ENCODE measurements around the gene AGAP3. TPM values are rescaled to one million over a fixed set of nuclear protein-coding genes. Genes with fewer than 3 reads are reported as not detected.
A peak's percentile ranks its signal among the peaks of the same experiment; 100 is the strongest.

AGAP3 gene
- total and polyA plus RNA-seq, 2 of the 4 experiments (the other 2 are of a cell fraction): 35.3 to 93.9 TPM

GRCh38 chr7:151039850-151040548, 46.3 kb upstream of the AGAP3 start:
- ChIA-PET POLR2A (ENCODE audit: unreplicated experiment) (no interaction called here), CTCF (interaction anchor here (0.8 to 1.3 kb wide), 3 partner anchors 45 to 78 kb away, joined by 3 to 4 read pairs (median 3); no protein-coding TSS in a partner anchor)
- Histone ChIP-seq H3K56ac (ENCODE audit: extremely low read depth, insufficient read depth, low read length) (no peak overlapping the region), H3K4me2 (ENCODE audit: low read depth, low read length) (no peak overlapping the region), H2BK120ac (ENCODE audit: low read depth, low read length) (peak overlapping the region; percentile 77), H2BK20ac (ENCODE audit: low read depth, low read length) (0 out of 2 replicates have a peak overlapping the region, but pooled peaks have one; percentile 10), H3K9ac (ENCODE audit: low read depth, low read length) (no peak overlapping the region), H3K14ac (replicated peaks; ENCODE audit: low read depth, low read length) (peak overlapping the region; percentile 45; the same call in 1 of the 2 replicates), H2AK9ac (replicated peaks; ENCODE audit: low read depth, low read length, poor library complexity) (peak overlapping the region; percentile 67), H4K91ac (ENCODE audit: insufficient read depth, low read depth, low read length) (peak overlapping the region; percentile 17; the same call in 1 of the 2 replicates), H3K4me3 (ENCODE audit: insufficient read depth, low read depth, low read length) (no peak overlapping the region), H3K4ac (ENCODE audit: low read depth, low read length) (peak overlapping the region; percentile 64), H3K79me1 (ENCODE audit: low read depth in 1 of 2, low read length in 2 of 2) (peaks cover 0 to 12% of the 10 kb centered on the region in 2 experiments; a peak in 1 of 4 replicates), H3K18ac (ENCODE audit: low read depth, low read length) (no peak overlapping the region), H2BK5ac (ENCODE audit: low read depth, low read length, poor library complexity, severe bottlenecking) (peak overlapping the region; percentile 41), H3K9me1 (ENCODE audit: insufficient read depth, low read length) (peaks cover 18% of the 10 kb centered on the region), H3K4me1 (ENCODE audit: control insufficient read depth, insufficient read depth, low read length) (peaks cover 17% of the 10 kb centered on the region), H4K20me1 (ENCODE audit: insufficient read depth, low read length) (peaks cover 8% of the 10 kb centered on the region), H3K9me3 (ENCODE audit: control insufficient read depth, insufficient read depth, low read length) (no peaks in the 10 kb centered on the region), H4K8ac (ENCODE audit: low read depth in 2 of 2, low read length in 2 of 2) (peak overlapping the region in 1 of 2 experiments; percentile 24; a peak in 1 of 4 replicates), H2BK15ac (ENCODE audit: low read depth, low read length) (no peak overlapping the region), H2AFZ (replicated peaks; ENCODE audit: low read length, poor library complexity) (no peak overlapping the region), H3K36me3 (ENCODE audit: control insufficient read depth, insufficient read depth, low read length) (peaks cover 30% of the 10 kb centered on the region), H2AK5ac (ENCODE audit: low read depth, low read length) (peak overlapping the region; percentile 36), H3K27ac (ENCODE audit: insufficient read depth, low read length) (no peak overlapping the region; the same call in 1 of the 2 replicates), H3K27me3 (ENCODE audit: control insufficient read depth, insufficient read depth, low read length) (no peaks in the 10 kb centered on the region), H3K23ac (ENCODE audit: low read depth, low read length) (no peak overlapping the region), H4K5ac (ENCODE audit: low read depth, low read length) (no peak overlapping the region)
- BruUV-seq (replicated peaks): no TSS peak
- ATAC-seq (ENCODE audit: low read depth) (no peak; the same call in 1 of the 2 replicates), DNase-seq (no peak)
- intact Hi-C loops (cut with micrococcal nuclease) (no loop called here), in situ Hi-C loops (cut with MboI; ENCODE audit: low sequenced_read_pairs) (no loop called here), dilution Hi-C loops (cut with HindIII; ENCODE audit: low sequenced_read_pairs, unreplicated experiment) (no loop called here)
- TF ChIP-seq RCOR1 (IDR thresholded peaks at IDR 0.05; ENCODE audit: insufficient replicate concordance, low read length): no peak
- WGBS, 2 experiments (ENCODE audit: extremely low coverage in 2 of 2, insufficient read length in 1 of 2): 58% methylated on average over 6 of the region's 18 CpGs; no CpG with 5 or more reads in 1 of the 2 experiments
